Gastroesophageal sphincter (tissue), 4 donors: Measurements from ENCODE around the gene PIAS2. TPM values are rescaled to one million over a fixed set of nuclear protein-coding genes. Genes with fewer than 3 reads are reported as not detected.

Experiments used
- ATAC-seq: fragments of 150-250 bp; one replicate; pipeline ENCODE4 v1.9.1; 2016; ENCODE audit warnings: mild to moderate bottlenecking, moderate library complexity
- H3K27ac ChIP-seq, 4 donors: fragments of 200-600 bp; sonication (generic) in 3 of 4; 1 replicate in 3 of 4; 2 replicates in 1 of 4; pipeline ENCODE4 v1.5.1; 2016 to 2019
- H3K27me3 ChIP-seq: fragments of 200-600 bp; sonication (generic); one replicate; pipeline ENCODE4 v1.5.1; 2019
- H3K36me3 ChIP-seq, 2 donors: fragments of 200-600 bp; sonication (generic); one replicate each; pipeline ENCODE4 v1.5.1; 2019; ENCODE audit warnings: control low read depth in 1 of 2
- H3K4me1 ChIP-seq, 3 donors: fragments of 200-600 bp; sonication (generic); 1 replicate in 2 of 3; 2 replicates in 1 of 3; pipeline ENCODE4 v1.5.1; 2016 to 2019; ENCODE audit warnings: control low read depth in 2 of 3
- H3K4me3 ChIP-seq, 2 donors: fragments of 200-600 bp; sonication (generic); one replicate each; pipeline ENCODE4 v1.5.1; 2019; ENCODE audit warnings: mild to moderate bottlenecking in 1 of 2, moderate library complexity in 1 of 2
- H3K9me3 ChIP-seq, 3 donors: fragments of 200-600 bp; sonication (generic); one replicate each; pipeline ENCODE4 v1.5.1; 2017 to 2019; ENCODE audit warnings: control low read depth in 2 of 3
- EP300 ChIP-seq: sonication (generic); formaldehyde crosslinking; IDR thresholded peaks from one replicate; pipeline ENCODE4 v1.6.1; 2017; ENCODE audit warnings: antibody characterized with exemption, mild to moderate bottlenecking
- POLR2A ChIP-seq, 2 donors: fragments of 450-650 bp; IDR thresholded peaks; one replicate each; pipeline ENCODE4 v1.6.1; 2017; ENCODE audit warnings: antibody characterized with exemption in 2 of 2, mild to moderate bottlenecking in 2 of 2, moderate library complexity in 1 of 2
- POLR2AphosphoS5 ChIP-seq: sonication (generic); formaldehyde crosslinking; IDR thresholded peaks from one replicate; pipeline ENCODE4 v1.6.1; 2017; ENCODE audit warnings: antibody characterized with exemption
- WGBS, 2 donors: methylation state at CpG; one replicate each; pipeline ENCODE4 v1.1.5; 2018; ENCODE audit warnings: low coverage in 1 of 2; 5-methylcytosine and 5-hydroxymethylcytosine counted together
- total RNA-seq, 4 donors: library from RNA; depleted of rRNA; stranded (reverse); fragments of >200 nt; gene quantifications; one replicate each; pipeline ENCODE4 v1.1.0, GENCODE V29; 2016
- TF ChIP-seq, protein P1 (sequence below), 4 experiments: fragments of 200-600 bp in 2 of 4; fragments of 450-650 bp in 2 of 4; sonication (generic) in 1 of 4; IDR thresholded peaks; one replicate each; pipeline ENCODE4 v1.5.1; 2017 to 2019; ENCODE audit warnings: antibody characterized with exemption in 4 of 4, mild to moderate bottlenecking in 2 of 4, moderate library complexity in 2 of 4

Gene PIAS2
- total RNA-seq, 4 donors from 2014 or later = 26.4 to 31.0 (median 28.1) TPM

DNA sequence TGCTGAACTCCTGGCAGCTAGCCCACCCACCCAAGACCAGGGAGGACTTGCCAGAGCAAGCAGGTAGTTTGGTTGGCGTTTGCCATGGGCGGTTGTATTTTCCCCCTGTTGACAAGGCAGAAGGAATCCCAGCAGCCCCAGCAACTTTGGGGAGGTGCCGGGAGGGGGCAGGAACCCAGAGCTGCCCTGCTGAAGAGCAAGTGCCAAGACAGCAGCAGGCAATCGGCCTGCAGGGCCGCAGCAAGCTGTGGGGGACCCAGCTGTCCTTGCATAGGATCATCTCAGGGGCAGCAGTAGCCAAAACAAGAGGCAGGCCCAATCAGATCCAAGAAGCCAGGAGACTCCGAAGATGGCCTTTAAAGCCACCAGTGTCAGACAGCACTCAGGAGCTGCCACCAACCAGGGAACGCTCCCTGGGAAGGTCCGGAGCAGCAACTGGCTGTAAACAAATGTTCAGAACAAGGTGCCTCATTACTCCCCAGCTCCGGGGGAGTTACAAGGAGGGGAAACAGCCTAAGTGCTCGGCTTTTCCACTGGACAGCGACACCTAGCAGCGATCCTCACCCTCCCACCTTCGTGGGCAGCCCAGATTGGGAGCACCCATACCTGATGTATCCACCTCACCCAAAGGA, 162.5 kb downstream of the PIAS2 start:
- no peak for ATAC-seq
- H3K4me3 ChIP-seq = no peak overlapping the region
- no peak overlapping the region for H3K27ac ChIP-seq
- no peaks in the 10 kb centered on the region for H3K36me3 ChIP-seq
- H3K9me3 ChIP-seq = no peaks in the 10 kb centered on the region
- peaks cover 70% of the 10 kb centered on the region for H3K27me3 ChIP-seq
- H3K4me1 ChIP-seq = peaks cover 0 to 24% (median 9%) of the 10 kb centered on the region in 3 donors
- TF ChIP-seq EP300 = no peak
- WGBS, 2 donors = no CpG with 5 or more reads among the region's 13 CpGs

DNA sequence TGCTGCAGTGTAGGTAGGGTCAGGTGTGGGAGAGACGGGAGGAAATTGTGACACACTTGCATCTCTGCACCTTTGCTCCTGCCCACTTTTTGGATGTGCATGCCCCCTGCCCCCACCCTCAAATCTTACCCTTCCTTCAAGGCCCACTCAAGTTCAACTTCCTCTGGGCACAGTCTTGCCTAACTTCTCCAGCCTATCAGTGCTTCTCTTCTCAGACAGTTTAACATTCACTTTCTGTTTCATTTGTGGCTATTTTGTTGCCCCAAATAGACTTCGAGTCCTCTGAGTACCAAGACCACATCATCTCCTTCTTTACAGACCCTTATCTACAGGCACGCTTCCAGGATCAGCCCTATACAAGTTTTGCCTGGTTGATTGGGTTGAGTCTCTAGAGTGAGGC, 163.1 kb downstream of the PIAS2 start:
- Histone ChIP-seq H3K27ac (no peak overlapping the region), H3K27me3 (peaks cover 64% of the 10 kb centered on the region), H3K36me3 (no peaks in the 10 kb centered on the region), H3K4me1 (peaks cover 0 to 24% (median 9%) of the 10 kb centered on the region in 3 donors), H3K4me3 (no peak overlapping the region), H3K9me3 (no peaks in the 10 kb centered on the region)
- WGBS, 2 donors = 60 to 80% methylated on average over 1 to 2 of the region's 3 CpGs
- TF ChIP-seq POLR2A (IDR thresholded peaks at IDR 0.05) (no peak), POLR2AphosphoS5 (no peak), EP300 (no peak)
- TF ChIP-seq, protein P1, sequence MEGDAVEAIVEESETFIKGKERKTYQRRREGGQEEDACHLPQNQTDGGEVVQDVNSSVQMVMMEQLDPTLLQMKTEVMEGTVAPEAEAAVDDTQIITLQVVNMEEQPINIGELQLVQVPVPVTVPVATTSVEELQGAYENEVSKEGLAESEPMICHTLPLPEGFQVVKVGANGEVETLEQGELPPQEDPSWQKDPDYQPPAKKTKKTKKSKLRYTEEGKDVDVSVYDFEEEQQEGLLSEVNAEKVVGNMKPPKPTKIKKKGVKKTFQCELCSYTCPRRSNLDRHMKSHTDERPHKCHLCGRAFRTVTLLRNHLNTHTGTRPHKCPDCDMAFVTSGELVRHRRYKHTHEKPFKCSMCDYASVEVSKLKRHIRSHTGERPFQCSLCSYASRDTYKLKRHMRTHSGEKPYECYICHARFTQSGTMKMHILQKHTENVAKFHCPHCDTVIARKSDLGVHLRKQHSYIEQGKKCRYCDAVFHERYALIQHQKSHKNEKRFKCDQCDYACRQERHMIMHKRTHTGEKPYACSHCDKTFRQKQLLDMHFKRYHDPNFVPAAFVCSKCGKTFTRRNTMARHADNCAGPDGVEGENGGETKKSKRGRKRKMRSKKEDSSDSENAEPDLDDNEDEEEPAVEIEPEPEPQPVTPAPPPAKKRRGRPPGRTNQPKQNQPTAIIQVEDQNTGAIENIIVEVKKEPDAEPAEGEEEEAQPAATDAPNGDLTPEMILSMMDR (IDR thresholded peaks at IDR 0.05) = no peak
- ATAC-seq = no peak

Other genes starting within 250 kb of the PIAS2 start
- under 1 TPM in 2 of 4 donors, not detected in 2; 0.08 to 0.27 TPM for gene ST8SIA5, start 160.5 kb downstream of the PIAS2 start, total RNA-seq
- 1 to 10 TPM in 3 of 4 donors, under 1 TPM in 1; 0.89 to 4.1 (median 3.3) TPM for gene KATNAL2, start 95 bp upstream of the PIAS2 start, total RNA-seq
- gene ELOA2, start 118.1 kb upstream of the PIAS2 start, total RNA-seq = not detected
- 10 to 100 TPM; 18.9 to 29.3 (median 25.9) TPM for gene HDHD2, start 233.0 kb upstream of the PIAS2 start, total RNA-seq